Upper lobe of right lung (tissue), 1 donor: Measurements from ENCODE around the gene CPZ. TPM values are rescaled to one million over a fixed set of nuclear protein-coding genes. Genes with fewer than 3 reads are reported as not detected.

Experiments used
- ATAC-seq: fragments of 200-7000 bp; cut with Tn5 transposase; one replicate; pipeline ENCODE4 v1.9.1; 2020; ENCODE audit warnings: mild to moderate bottlenecking, moderate library complexity
- DNase-seq: peaks from one replicate; pipeline ENCODE4 v3.0.0-alpha.2; 2020
- H3K27ac ChIP-seq: fragments of 200-600 bp; one replicate; pipeline ENCODE4 v1.8.0; 2022
- H3K27me3 ChIP-seq: fragments of 200-600 bp; one replicate; pipeline ENCODE4 v1.8.0; 2022; ENCODE audit warnings: mild to moderate bottlenecking
- H3K36me3 ChIP-seq: fragments of 200-600 bp; one replicate; pipeline ENCODE4 v1.8.0; 2022
- H3K4me1 ChIP-seq: fragments of 200-600 bp; one replicate; pipeline ENCODE4 v1.8.0; 2022
- H3K4me3 ChIP-seq: fragments of 200-600 bp; one replicate; pipeline ENCODE4 v1.8.0; 2022; ENCODE audit warnings: mild to moderate bottlenecking
- H3K9me3 ChIP-seq: fragments of 200-600 bp; one replicate; pipeline ENCODE4 v1.8.0; 2022
- intact Hi-C: fragments of 100-400 bp; cut with DNase I; formaldehyde crosslinking; loops from one replicate; pipeline ENCODE4 v1.11.0; 2022
- total RNA-seq: library from RNA; stranded (reverse); fragmentation: NEBNext Ultra II Directional; extraction: Animal tissue kit (Norgen Biotek cat#: 25700); gene quantifications from one replicate; pipeline ENCODE4 v1.2.1, GENCODE V29; 2021
- TF ChIP-seq, protein P1 (sequence below): fragments of 200-600 bp; IDR thresholded peaks from one replicate; pipeline ENCODE4 v1.8.0; 2022; ENCODE audit warnings: antibody characterized with exemption
- donor health status: DM: no; HTN: yes; CAD: no; lungs with severe emphysema.

CPZ gene
- total RNA-seq, 1 donor from 2014 or later = 6.7 TPM

DNA sequence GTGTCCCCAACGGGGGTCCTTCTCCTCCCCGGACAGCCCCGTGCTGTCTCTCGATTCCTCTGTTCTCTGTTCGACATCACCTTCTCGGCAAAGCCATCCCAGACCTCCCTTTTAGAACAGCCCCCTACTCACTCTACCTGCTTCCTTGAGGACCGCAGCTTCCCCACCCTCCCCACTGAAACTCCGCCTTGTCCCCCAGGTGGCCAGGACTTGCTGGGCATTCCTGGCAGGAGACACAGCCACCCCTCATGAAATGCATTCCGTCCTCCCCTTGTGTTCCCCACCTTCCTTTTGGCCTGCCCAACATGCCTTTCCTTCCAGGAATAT lies 47.2 kb upstream of the CPZ start:
- Histone ChIP-seq H3K27me3 (no peaks in the 10 kb centered on the region), H3K27ac (no peak overlapping the region), H3K4me1 (no peaks in the 10 kb centered on the region), H3K4me3 (no peak overlapping the region), H3K9me3 (no peaks in the 10 kb centered on the region), H3K36me3 (no peaks in the 10 kb centered on the region)
- intact Hi-C loops = no loop called here
- TF ChIP-seq, protein P1, sequence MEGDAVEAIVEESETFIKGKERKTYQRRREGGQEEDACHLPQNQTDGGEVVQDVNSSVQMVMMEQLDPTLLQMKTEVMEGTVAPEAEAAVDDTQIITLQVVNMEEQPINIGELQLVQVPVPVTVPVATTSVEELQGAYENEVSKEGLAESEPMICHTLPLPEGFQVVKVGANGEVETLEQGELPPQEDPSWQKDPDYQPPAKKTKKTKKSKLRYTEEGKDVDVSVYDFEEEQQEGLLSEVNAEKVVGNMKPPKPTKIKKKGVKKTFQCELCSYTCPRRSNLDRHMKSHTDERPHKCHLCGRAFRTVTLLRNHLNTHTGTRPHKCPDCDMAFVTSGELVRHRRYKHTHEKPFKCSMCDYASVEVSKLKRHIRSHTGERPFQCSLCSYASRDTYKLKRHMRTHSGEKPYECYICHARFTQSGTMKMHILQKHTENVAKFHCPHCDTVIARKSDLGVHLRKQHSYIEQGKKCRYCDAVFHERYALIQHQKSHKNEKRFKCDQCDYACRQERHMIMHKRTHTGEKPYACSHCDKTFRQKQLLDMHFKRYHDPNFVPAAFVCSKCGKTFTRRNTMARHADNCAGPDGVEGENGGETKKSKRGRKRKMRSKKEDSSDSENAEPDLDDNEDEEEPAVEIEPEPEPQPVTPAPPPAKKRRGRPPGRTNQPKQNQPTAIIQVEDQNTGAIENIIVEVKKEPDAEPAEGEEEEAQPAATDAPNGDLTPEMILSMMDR = no peak
- ATAC-seq = no peak
- DNase-seq = peak; percentile 30

DNA sequence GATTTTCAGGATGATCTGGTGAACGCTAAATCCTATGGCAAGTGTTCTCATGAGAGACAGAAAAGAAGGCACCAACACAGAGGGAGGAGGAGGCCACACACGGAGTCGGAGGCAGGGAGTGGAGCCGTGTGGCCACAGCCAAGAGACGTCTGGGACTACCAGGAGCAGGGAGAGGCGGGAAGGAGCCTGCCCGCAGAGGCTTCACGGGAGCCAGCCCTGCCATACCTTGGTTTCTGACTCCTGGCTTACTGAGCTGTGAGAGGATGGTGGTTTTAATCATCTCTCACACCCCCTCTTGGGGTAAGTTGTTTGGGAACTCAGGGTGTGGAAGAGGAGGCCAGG lies 45.8 kb upstream of the CPZ start:
- intact Hi-C loops = no loop called here
- H3K4me3 ChIP-seq = no peak overlapping the region
- no peaks in the 10 kb centered on the region for H3K9me3 ChIP-seq
- H3K36me3 ChIP-seq = no peaks in the 10 kb centered on the region
- TF ChIP-seq, protein P1 = no peak
- ATAC-seq (no peak), DNase-seq (peak; percentile 46)
- H3K27ac ChIP-seq = no peak overlapping the region
- H3K4me1 ChIP-seq = no peaks in the 10 kb centered on the region
- no peaks in the 10 kb centered on the region for H3K27me3 ChIP-seq

DNA sequence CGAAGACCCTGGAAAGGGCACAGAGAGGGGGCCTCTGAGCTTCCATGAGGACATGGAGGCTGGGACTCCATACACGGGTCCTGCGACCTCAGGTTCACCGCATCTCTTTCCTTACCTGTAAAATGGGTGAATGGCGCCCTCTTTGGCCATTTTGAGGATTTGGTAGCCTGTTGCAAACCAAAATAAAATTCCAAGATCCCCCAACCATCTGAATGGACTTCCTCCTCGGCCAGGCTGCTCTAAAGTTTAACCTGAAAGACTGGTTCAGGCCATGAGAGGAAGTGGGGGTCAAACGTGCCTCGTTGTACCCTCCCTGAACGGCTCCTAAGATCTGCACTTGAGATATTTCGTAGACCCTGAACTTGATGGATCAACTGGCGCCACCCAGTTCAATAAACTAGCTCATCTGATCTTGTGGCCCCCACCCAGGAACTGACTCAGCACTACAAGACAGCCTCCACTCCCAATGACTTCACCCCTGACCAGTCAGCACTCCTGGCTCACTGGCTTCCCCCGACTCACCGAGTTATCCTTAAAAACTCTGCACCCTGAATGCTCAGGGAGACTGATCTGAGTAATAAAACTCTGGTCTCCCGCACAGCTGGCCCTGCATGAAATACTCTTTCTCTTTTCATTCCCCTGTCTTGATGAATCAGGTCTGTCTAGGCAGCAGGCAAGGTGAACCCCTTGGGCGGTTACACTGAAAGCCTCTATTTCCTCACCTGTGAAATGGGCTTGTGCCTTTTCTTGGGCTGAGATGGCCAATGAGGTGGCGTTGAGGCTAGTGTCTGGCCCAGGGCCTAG lies 45.3 kb upstream of the CPZ start:
- Histone ChIP-seq H3K27ac (no peak overlapping the region), H3K4me3 (no peak overlapping the region), H3K36me3 (no peaks in the 10 kb centered on the region), H3K27me3 (no peaks in the 10 kb centered on the region), H3K4me1 (no peaks in the 10 kb centered on the region), H3K9me3 (no peaks in the 10 kb centered on the region)
- TF ChIP-seq, protein P1 = peak; percentile 49
- peak; percentile 38 for ATAC-seq
- peak; percentile 22 for DNase-seq
- intact Hi-C loops = no loop called here

DNA sequence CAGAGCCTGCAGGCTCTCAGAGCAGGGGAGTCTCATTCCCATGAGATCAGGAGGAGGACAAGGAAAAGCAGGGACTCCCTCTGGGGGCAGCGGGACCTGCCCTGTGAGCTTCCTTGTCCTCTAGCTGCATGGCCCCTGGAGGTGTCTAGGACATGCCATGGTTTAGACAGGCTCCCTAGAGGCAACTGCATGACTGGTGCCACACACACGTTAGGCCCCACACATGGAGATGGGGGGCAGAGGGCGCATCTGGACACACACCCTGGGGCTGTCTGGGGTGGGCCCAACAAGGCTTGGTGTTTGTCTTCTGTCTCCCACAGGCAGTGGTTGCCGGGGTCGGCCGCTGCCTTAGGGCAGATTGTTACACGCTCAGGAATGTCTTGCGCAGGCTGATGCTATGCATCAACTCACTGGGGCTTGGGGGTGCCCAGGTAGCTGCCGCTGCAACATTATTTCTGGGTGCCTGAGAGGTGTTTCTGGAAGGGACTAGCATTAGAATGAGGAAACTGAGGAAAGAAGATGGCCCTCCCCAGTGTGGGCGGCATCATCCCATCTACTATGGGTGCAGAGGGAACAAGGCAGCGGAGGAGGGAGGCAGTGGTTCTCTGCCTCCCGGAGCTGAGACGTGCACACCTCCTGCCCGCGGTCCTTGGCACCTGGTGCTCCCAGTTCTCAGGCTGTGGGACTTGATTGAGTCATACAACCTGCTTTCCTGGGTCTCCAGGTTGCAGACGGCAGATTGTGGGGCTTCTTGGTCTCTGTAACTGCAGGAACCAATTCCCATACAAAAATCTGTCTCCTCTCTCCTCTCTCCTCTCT lies 44.4 kb upstream of the CPZ start:
- ATAC-seq = no peak
- no peaks in the 10 kb centered on the region for H3K9me3 ChIP-seq
- H3K4me3 ChIP-seq = no peak overlapping the region
- peak; percentile 40 for DNase-seq
- TF ChIP-seq, protein P1 = no peak
- H3K27me3 ChIP-seq = no peaks in the 10 kb centered on the region
- H3K36me3 ChIP-seq = no peaks in the 10 kb centered on the region
- H3K27ac ChIP-seq = no peak overlapping the region
- no peaks in the 10 kb centered on the region for H3K4me1 ChIP-seq
- intact Hi-C loops = no loop called here

DNA sequence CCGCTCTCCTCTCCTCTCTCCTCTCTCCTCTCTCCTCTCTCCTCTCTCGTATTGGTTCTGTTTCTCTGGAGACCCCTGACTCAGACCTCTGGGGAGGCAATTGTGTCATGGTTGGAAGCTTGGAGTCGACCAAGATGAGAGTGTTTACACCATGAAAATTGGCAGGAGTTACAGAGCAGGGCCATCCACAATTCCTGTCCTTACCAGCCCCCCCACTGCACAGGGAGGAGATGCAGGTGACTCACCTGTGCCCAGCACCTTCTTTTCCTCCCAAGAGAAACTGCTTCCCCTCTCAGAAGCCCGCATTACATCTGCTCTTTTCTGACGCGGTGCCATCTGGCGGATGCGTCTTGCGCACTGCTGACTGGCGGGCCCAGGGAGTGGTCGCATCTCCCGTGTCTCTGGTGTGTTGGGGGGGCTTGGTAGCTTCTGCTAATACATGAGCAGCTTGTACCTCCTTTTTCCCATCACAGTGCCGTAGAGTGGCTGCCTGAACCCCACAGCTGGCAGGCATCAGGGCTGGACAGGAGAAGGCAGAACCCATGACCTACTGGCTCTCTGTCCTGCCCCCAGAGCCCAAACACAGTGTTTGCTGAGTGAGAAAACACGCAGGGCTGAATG lies 43.7 kb upstream of the CPZ start:
- Histone ChIP-seq H3K4me3 (no peak overlapping the region), H3K9me3 (no peaks in the 10 kb centered on the region), H3K27ac (no peak overlapping the region), H3K27me3 (no peaks in the 10 kb centered on the region), H3K36me3 (no peaks in the 10 kb centered on the region), H3K4me1 (no peaks in the 10 kb centered on the region)
- intact Hi-C loops = no loop called here
- TF ChIP-seq, protein P1 = no peak
- ATAC-seq (no peak), DNase-seq (peak; percentile 62)
